Psoas muscle (tissue), 8 donors: Measurements from ENCODE around the gene ZNF335. TPM values are rescaled to one million over a fixed set of nuclear protein-coding genes. Genes with fewer than 3 reads are reported as not detected.

Experiments
- ATAC-seq, 4 donors: fragments of 200-7000 bp; cut with Tn5 transposase; one replicate each; pipeline ENCODE4 v1.9.1; 2020; ENCODE audit warnings: moderate library complexity in 3 of 4, mild to moderate bottlenecking in 2 of 4
- DNase-seq, 2 donors: peaks; one replicate each; pipeline ENCODE4 v3.0.0-alpha.2; 2020
- H3K27ac ChIP-seq: fragments of 200-600 bp; one replicate; pipeline ENCODE4 v1.8.0; 2022
- H3K27me3 ChIP-seq, 3 donors: fragments of 200-600 bp in 1 of 3; one replicate each; pipeline versions ENCODE4 v1.6.1 to v1.8.0; 2013 to 2022; ENCODE audit warnings: low read length in 2 of 3, mild to moderate bottlenecking in 2 of 3, moderate library complexity in 1 of 3; ENCODE audit not compliant: insufficient read depth in 3 of 3
- H3K36me3 ChIP-seq, 2 donors: fragments of 200-600 bp in 1 of 2; one replicate each; pipeline versions ENCODE4 v1.6.1 to v1.8.0; 2013 to 2022; ENCODE audit warnings: low read depth in 1 of 2, mild to moderate bottlenecking in 1 of 2, moderate library complexity in 1 of 2; ENCODE audit not compliant: insufficient read depth in 1 of 2
- H3K4me1 ChIP-seq: fragments of 200-600 bp; one replicate; pipeline ENCODE4 v1.8.0; 2022
- H3K4me3 ChIP-seq: fragments of 200-600 bp; one replicate; pipeline ENCODE4 v1.8.0; 2022; ENCODE audit warnings: mild to moderate bottlenecking
- H3K9me3 ChIP-seq: fragments of 200-600 bp; one replicate; pipeline ENCODE4 v1.8.0; 2022
- WGBS, 3 donors: extraction: QIAGEN DNeasy Blood & Tissue Kit; methylation state at CpG; one replicate each; pipeline versions ENCODE4 v1.1.6 to v1.1.7; 2013; 5-methylcytosine and 5-hydroxymethylcytosine counted together
- intact Hi-C, 2 donors: fragments of 100-400 bp; cut with DNase I; formaldehyde crosslinking; loops; one replicate each; pipeline versions ENCODE4 v1.11.0 to v1.14.2; 2022
- polyA plus RNA-seq, 3 donors: library from polyadenylated mRNA; stranded (reverse); fragments of 200-250 nt; gene quantifications; one replicate each; pipeline ENCODE4 v1.2.3, GENCODE V29; 2013
- total RNA-seq, 4 donors: library from RNA; stranded (reverse); fragmentation: NEBNext Ultra II Directional in 2 of 4; extraction: Animal tissue kit (Norgen Biotek cat#: 25700) in 2 of 4; gene quantifications; one replicate each; pipeline versions ENCODE4 v1.2.1 to v1.2.4, GENCODE V29; 2021 to 2023
- TF ChIP-seq, protein P1 (sequence below): fragments of 200-600 bp; IDR thresholded peaks from one replicate; pipeline ENCODE4 v1.8.0; 2022; ENCODE audit warnings: antibody characterized with exemption
- donor health status: healthy with polysubstance abuse.
- donor health status: DM: no; HTN: no; CAD: no; lungs with moderate emphysema.
- donor health status: Bipolar disorder and iron deficiency.
- donor health status: healthy.
- donor health status: DM: yes; HTN: yes; CAD: no.
- donor health status: DM: no; HTN: no; CAD: no.
- donor health status: DM: no; HTN: no; CAD: no.
- donor health status: DM: yes; HTN: yes; CAD: no.

ZNF335 gene
- total and polyA plus RNA-seq, 7 donors = 6.9 to 11.5 (median 10.2) TPM

DNA sequence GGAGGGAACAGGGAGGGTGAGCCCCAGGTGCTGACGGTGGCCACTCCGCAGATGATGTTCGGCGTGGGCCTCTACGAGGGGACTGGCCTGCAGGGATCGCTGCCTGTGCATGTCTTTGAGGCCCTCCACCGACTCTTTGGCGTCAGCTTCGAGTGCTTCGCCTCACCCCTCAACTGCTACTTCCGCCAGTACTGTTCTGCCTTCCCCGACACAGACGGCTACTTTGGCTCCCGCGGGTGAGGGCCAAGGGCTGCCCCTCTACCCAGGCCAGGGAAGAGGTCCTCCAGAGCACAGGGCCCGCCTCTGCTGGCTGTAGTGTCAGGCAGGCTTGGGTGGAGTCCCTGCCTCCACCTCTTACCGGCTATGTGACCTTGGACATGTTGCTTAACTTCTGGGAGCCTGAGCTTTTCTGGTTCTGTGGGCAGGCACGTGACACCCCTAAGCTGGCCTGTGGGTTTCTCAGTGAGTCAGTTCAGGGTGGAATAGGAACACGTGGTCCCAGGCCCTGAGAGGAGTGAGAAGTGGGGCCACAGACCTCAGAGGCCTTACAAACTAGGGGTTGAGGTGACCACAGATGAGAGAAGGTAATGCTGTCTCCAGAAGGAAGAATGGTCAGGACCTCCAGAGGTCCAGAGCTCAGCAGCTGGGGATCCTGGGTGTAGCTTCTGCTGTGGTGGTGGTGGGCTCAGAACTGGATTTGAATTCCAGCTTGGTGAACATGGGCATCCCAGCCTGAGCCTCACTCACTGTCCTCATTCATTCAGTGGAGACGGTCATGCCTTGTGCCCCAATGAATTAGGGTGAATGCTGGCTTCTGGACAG is 25.6 kb downstream of the ZNF335 start:
- TF ChIP-seq, protein P1, sequence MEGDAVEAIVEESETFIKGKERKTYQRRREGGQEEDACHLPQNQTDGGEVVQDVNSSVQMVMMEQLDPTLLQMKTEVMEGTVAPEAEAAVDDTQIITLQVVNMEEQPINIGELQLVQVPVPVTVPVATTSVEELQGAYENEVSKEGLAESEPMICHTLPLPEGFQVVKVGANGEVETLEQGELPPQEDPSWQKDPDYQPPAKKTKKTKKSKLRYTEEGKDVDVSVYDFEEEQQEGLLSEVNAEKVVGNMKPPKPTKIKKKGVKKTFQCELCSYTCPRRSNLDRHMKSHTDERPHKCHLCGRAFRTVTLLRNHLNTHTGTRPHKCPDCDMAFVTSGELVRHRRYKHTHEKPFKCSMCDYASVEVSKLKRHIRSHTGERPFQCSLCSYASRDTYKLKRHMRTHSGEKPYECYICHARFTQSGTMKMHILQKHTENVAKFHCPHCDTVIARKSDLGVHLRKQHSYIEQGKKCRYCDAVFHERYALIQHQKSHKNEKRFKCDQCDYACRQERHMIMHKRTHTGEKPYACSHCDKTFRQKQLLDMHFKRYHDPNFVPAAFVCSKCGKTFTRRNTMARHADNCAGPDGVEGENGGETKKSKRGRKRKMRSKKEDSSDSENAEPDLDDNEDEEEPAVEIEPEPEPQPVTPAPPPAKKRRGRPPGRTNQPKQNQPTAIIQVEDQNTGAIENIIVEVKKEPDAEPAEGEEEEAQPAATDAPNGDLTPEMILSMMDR = no peak
- Histone ChIP-seq H3K9me3 (no peaks in the 10 kb centered on the region), H3K4me1 (peaks cover 27% of the 10 kb centered on the region), H3K36me3 (peaks cover 13 to 100% of the 10 kb centered on the region in 2 donors), H3K27ac (peak overlapping the region; percentile 77), H3K27me3 (no peaks in the 10 kb centered on the region), H3K4me3 (no peak overlapping the region)
- DNase-seq (peak; percentile 80 to 82), ATAC-seq (peak; percentile 66 to 84 (median 76))
- 72 to 79% (median 74%) methylated on average over 20 of the region's 20 CpGs for WGBS, 3 donors
- intact Hi-C loops = loop anchor here in 1 of 2 donors (5.0 kb wide), 1 partner anchor 124 kb away; no protein-coding TSS in a partner anchor

DNA sequence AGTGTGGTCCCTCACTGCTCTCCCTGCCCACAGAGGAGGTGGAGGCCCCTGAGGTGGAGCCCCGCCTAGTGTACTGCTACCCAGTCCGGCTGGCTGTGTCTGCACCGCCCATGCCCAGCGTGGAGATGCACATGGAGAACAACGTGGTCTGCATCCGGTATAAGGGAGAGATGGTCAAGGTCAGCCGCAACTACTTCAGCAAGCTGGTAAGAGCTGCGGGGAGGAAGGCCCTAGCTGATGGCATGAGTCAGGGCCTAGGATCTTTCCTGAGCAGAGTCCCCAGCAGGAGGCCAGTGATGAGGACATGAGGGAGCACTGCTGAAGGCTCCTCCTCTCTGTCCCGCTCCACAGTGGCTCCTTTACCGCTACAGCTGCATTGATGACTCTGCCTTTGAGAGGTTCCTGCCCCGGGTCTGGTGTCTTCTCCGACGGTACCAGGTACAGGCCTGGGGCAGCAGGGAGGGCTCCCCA is 26.3 kb downstream of the ZNF335 start:
- Histone ChIP-seq H3K27me3 (no peaks in the 10 kb centered on the region), H3K4me1 (peaks cover 27% of the 10 kb centered on the region), H3K36me3 (peaks cover 13 to 100% of the 10 kb centered on the region in 2 donors), H3K27ac (peak overlapping the region; percentile 77), H3K4me3 (no peak overlapping the region), H3K9me3 (no peaks in the 10 kb centered on the region)
- TF ChIP-seq, protein P1 = no peak
- DNase-seq (no peak), ATAC-seq (peak in 1 of 4 donors; percentile 1)
- intact Hi-C loops = loop anchor here in 1 of 2 donors (5.0 kb wide), 1 partner anchor 123 kb away; no protein-coding TSS in a partner anchor
- 79 to 86% (median 82%) methylated on average over 13 of the region's 13 CpGs for WGBS, 3 donors

DNA sequence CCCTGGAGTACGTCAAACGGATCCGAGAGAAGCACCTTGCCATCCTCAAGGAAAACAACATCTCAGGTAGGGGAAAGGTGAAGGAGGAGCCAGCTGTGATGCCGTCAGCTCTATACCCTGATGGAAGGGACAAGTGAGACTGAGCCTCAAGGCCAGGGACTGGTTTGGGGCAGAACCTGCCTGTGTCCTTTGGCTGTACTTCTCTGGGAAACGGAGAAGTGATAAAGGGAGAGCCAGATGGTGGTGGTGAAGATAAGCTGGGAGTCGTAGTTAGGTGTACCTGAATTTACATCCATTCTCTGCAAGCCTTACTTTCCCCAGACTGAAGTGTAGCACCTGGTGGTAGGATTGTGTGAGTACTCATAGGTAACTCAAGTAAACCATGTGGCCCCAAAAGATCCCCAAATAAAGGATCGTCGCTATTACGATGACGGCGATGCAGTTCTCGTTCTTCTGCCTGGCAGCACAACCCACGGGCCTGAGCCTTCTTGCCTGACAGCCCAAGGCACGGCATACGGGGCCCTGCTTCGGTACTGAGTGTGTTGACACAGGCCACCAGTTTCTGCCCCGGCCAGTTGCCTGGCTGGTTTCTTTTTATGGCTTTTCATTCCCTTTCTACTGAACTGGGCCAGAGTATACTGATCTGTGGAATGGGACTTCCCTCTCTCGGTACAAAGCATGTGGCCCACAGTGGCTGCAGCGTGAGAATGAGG is 26.9 kb downstream of the ZNF335 start:
- ATAC-seq = no peak
- H3K4me1 ChIP-seq = peaks cover 27% of the 10 kb centered on the region
- peak overlapping the region; percentile 77 for H3K27ac ChIP-seq
- H3K4me3 ChIP-seq = peak overlapping the region; percentile 1
- intact Hi-C loops = loop anchor here in 1 of 2 donors (5.0 kb wide), 1 partner anchor 123 kb away; no protein-coding TSS in a partner anchor
- no peaks in the 10 kb centered on the region for H3K27me3 ChIP-seq
- TF ChIP-seq, protein P1 = no peak
- WGBS, 3 donors = 84 to 89% (median 84%) methylated on average over 19 of the region's 19 CpGs
- H3K9me3 ChIP-seq = no peaks in the 10 kb centered on the region
- H3K36me3 ChIP-seq = peaks cover 13 to 100% of the 10 kb centered on the region in 2 donors
- DNase-seq = no peak

DNA sequence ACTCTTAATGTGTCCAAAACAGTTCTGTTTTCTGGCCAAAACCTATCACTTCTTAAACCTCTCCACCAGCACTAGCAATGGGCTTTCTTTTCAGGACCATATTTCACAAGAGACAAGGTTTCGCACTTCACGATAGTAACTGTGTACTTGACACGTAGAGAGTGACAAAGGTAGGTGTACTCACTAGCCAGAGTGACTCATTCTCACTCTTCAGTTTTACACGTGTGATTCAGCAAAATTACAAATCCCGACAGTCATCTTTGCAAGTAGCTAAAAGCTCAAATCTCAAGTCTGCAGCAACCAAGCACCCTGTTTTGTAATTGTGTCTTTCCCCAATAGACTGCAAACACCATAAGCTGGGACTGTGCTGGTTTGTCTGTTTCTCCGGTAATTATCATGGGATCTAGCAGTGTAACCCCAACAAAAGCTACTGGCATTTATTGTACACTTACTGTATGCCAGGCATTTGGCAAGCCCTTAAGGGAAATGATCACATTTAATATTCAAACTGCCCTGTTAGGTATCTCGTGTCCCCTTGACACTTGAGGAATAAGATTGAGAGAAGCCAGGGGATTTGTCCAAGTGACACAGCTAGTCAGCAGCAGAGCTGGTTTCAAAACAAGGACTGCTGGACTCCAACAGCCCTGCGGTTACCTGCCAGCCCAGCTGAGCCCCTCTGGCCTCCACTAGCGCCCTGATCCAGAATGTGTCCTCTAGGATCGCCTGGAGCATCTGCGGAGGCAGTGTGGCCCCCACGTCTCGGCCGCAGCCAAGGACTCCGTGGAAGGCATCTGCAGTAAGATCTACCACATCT is 27.6 kb downstream of the ZNF335 start:
- WGBS, 3 donors = 66 to 88% (median 67%) methylated on average over 15 of the region's 15 CpGs
- peak overlapping the region; percentile 1 for H3K4me3 ChIP-seq
- ATAC-seq = peak in 3 of 4 donors; percentile 54 to 70 (median 64)
- no peaks in the 10 kb centered on the region for H3K27me3 ChIP-seq
- DNase-seq = no peak
- intact Hi-C loops = no loop called here
- TF ChIP-seq, protein P1 = no peak
- H3K4me1 ChIP-seq = peaks cover 27% of the 10 kb centered on the region
- peaks cover 13 to 100% of the 10 kb centered on the region in 2 donors for H3K36me3 ChIP-seq
- H3K27ac ChIP-seq = peak overlapping the region; percentile 77
- H3K9me3 ChIP-seq = no peaks in the 10 kb centered on the region
